HFF-Myc (cell line): ENCODE measurements around the gene SLC2A9.

Source experiments
- DNase-seq: peaks from one replicate; pipeline ENCODE4 v3.0.0-alpha.2; 2011; ENCODE audit warnings: low read depth; ENCODE audit errors: extremely low read depth
- H3K4me3 ChIP-seq: replicated peaks from 2 replicates; pipeline ENCODE4 v1.5.1; 2011; ENCODE audit warnings: low read depth, mild to moderate bottlenecking, control low read depth, low read length
- TF ChIP-seq, protein P1 (sequence below): IDR thresholded peaks from 2 replicates; pipeline ENCODE4 v1.5.1; 2012; ENCODE audit warnings: mild to moderate bottlenecking, low read depth, low read length, control low read depth; ENCODE audit errors: missing control alignments

The SLC2A9 gene

DNA sequence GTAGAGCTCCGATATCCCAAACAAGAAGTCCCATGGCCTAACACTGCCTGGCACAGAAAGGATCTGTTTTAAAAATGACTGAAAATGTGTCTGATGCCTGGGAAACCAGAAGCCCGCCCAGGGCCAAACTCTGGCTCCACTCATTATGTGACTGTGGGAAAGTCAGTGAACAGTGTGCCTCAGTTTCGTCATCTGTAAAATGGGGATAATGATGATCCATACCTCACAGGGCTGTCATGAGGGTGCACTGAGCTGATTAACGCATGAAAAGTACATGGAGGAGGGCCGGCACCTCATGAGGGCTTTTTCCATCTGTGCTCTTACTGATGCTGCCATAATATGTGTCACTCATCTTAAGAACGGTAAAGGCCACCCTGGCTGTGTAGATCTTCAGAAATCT is 5.1 kb downstream of the SLC2A9 start:
- H3K4me3 ChIP-seq, result no peak overlapping the region
- TF ChIP-seq, protein P1, sequence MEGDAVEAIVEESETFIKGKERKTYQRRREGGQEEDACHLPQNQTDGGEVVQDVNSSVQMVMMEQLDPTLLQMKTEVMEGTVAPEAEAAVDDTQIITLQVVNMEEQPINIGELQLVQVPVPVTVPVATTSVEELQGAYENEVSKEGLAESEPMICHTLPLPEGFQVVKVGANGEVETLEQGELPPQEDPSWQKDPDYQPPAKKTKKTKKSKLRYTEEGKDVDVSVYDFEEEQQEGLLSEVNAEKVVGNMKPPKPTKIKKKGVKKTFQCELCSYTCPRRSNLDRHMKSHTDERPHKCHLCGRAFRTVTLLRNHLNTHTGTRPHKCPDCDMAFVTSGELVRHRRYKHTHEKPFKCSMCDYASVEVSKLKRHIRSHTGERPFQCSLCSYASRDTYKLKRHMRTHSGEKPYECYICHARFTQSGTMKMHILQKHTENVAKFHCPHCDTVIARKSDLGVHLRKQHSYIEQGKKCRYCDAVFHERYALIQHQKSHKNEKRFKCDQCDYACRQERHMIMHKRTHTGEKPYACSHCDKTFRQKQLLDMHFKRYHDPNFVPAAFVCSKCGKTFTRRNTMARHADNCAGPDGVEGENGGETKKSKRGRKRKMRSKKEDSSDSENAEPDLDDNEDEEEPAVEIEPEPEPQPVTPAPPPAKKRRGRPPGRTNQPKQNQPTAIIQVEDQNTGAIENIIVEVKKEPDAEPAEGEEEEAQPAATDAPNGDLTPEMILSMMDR, result no peak
- no peak for DNase-seq

- no peak for DNase-seq
- H3K4me3 ChIP-seq, result no peak overlapping the region
- TF ChIP-seq, protein P1, result peak; percentile 59
Observed at GRCh38 chr4:10015140-10015753, 6.0 kb downstream of the SLC2A9 start.

DNA sequence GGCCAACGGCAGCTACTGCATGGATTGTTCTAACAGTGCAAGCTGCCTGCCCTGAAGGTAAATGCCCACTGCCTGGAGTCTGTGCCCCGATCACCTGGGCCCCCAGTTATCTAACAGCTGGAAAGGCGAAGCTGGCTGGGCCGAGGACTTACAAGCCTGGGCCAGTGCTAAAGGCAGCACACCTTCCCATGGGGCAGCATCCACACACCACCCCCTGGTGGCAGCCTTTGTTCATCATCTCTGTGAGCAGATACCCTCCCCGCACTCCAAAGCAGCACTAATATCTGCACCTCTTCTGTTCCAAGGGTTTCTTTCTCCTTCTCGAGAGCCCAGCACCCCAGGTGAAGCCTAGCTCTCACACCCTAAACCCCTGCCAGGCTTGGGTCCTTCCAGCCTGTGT is 7.6 kb downstream of the SLC2A9 start:
- H3K4me3 ChIP-seq, result no peak overlapping the region
- no peak for DNase-seq
- TF ChIP-seq, protein P1, result peak; percentile 41

GRCh38 chr4:10011885-10012284 is 9.4 kb downstream of the SLC2A9 start:
- DNase-seq, result no peak
- TF ChIP-seq, protein P1, result no peak
- H3K4me3 ChIP-seq, result no peak overlapping the region

DNA sequence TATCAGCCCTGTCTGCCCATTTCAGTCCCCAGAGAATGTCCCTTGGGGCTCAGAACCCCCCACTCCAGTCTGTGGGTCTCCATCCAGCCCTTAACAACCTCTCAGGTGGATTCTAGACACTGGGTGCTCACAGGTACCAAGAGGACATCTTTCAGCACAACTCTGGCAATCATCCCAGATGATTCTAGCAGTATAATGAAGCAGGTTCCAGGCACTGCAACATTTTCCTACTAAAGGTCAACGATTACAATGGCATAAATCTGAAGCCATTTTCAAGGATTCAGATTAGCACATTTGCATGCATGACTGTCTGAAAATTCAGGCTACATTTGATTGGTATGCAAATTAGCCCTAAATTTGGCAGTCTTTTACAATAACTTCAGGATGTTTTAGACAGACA is 10.0 kb downstream of the SLC2A9 start:
- TF ChIP-seq, protein P1, result no peak
- no peak overlapping the region for H3K4me3 ChIP-seq
- no peak for DNase-seq

DNA sequence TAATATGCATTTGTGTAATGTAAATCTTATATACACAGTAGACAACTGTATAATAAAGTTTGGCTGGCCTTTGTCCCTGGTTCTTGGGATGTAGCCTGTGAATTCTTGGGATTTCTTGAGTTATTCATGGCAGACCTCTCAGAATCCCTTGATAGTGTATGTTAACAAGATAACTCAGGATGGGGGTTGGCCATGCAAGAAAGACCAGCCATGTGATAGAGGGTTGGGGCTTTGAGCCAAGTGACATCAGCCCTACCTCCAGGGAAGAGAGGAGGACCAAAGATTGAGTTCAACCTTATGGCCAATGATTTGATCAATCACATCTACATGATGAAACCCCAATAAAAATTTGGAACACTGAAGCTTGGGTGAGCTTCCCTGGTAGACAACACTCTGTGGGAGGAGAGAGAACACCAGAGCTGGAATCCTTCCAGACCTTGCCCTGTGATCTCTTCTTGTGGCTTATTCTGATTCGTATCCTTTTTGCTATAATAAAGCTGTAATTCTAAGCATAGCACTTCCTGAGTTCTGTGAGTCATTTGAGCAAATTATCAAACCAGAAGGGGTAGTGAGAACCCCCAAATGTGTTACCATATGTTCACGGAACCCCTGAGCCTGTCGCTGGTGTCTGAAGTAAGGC is 11.3 kb downstream of the SLC2A9 start:
- no peak overlapping the region for H3K4me3 ChIP-seq
- TF ChIP-seq, protein P1, result no peak
- DNase-seq, result no peak

GRCh38 chr4:10008609-10009005 is 12.7 kb downstream of the SLC2A9 start:
- no peak for DNase-seq
- no peak overlapping the region for H3K4me3 ChIP-seq
- TF ChIP-seq, protein P1, result no peak
